GM18907 (cell line): ENCODE measurements around the gene SUSD4.

Experiments used
- ATAC-seq: cut with Tn5 transposase; IDR thresholded peaks from one replicate; pipeline ENCODE4 v1.9.1; 2021; ENCODE audit warnings: mild to moderate bottlenecking, moderate library complexity; ENCODE audit not compliant: unreplicated experiment

Gene SUSD4

DNA sequence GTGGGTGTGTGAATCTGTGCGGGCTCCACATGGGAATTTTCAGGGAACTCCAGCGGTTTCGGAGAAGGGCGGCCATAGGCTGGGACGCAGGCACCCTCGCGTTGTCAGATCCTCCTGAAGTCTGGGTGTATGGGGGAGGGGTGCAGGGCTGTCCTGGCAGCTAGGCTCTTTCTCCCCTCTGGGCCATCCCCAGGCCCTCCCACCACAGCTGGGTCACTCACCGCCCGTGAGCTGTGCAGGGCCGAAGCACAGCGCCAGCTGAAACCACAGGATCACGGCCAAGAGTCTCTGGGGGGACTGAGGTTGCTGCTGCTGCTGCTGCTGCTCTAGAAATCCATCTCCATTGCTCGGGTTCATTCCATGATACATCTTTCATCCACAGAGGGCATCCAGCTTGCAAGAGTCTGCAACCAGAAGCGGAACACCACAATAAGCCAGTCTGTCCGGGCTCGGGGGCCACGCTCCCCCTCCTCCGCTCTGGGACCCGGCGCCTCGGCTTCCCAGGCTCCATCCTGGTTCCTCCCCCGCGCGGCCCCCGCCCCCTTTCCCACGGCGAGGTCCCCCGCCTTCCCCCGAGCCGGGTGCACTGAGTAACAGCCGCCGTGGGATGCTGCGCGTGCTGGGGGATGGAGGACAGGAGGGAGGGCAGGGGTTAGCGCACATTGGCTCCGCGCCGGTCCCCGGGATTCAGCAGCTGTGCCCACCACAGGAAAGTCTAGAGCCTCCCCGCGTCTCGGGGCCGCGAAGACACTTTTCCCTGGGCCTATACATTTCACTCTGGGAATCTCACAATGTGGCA, 720 bp downstream of the SUSD4 start:
- ATAC-seq = peak; percentile 20

DNA sequence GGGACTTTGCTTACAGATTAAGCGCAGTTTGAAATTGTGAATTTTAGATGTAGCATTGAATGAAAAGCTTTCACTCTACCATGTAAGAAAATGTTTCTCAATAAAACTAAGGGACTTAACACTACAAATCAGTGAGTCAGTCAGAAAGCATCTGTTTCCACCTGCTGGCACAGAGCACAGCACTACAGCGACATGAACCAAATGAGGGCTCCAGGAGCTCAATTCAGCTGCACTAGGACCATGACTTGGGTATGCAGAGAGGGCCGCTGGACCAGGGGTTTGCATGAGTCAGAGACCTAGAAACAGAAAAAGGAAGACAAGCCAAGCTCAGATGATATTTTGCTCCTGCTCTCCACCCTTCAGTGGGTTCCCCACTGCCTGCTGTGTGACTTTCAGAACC, 5.2 kb downstream of the SUSD4 start:
- no peak for ATAC-seq

DNA sequence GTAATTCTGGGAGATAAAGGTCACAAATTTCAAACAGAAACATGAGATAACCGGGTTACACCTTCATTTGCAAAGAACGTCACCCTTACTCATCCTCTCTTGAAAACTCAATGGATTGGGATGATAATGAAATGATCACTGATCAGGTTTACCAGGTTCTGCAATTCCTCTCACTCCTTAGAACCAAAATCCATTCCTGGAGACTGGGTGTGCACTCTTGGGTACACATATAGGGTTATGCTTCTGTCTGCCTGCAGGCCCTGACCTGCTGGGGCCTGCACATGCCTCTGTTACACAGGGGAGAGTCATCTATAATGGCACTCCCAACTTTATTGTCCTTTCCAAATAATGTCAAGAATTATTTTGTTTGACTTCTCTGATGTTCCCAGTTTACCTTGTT, 8.3 kb downstream of the SUSD4 start:
- ATAC-seq = no peak

DNA sequence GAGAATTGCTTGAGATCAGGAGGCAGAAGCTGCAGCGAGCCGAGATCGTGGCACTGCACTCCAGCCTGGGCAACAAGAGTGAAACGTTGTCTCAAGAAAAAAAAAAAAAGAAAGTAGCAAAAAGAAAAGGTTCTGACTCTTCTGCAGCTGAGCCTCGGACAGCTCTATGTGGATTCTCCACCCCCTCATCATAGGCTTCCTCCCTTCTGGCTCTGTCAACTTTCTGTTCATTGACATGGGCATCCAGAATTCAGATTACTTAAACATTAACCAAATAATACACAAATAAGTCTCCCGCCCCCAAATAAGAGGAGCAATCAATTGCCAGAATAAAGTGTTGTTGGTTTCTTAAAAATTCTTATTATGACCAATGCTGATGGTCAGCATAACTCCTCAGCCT, 10.0 kb downstream of the SUSD4 start:
- ATAC-seq = no peak

DNA sequence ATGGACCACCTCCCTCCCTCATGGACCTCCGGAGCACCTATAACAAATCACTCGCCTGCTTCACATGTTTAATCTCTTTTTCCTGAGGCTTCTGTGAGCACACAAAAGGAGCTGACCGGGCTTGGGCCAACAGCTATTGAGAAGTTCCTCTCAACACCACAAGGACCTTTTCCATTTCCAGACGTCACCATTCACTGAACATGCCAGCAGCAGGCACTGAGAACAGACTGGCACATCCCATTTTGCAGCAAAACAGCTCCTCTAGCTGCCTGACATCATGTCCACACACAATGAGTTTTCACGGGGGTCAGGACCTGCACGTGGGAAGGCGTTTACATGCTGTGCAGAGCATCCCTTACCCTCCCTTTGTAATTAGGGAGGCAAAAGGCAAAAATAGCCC, 11.0 kb downstream of the SUSD4 start:
- ATAC-seq = no peak

DNA sequence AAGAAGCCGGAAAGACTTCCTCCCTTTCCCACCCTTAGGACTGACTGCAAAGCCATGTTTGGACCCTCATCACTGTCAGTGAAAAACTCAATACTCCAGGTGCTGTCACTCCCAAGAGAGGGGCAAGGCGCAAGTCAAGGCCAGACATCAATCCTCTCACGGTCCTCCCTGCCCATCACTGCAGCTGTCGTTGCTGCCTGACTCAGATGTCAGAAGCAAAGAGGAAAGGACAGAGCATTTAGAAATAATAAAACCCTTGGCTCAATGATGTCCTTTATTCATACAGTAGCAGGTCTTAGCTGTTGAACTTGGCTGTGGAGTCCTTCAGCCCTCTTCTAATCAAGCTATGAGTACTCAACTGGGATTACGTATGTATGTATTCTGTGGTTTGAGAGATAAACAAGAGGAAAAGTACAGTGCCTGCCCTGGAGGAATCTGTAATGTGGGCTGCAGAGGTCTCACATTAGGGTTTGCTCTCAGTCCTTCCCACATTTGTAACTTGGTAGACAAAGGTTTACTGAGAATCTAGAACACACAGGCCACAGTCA, 13.5 kb downstream of the SUSD4 start:
- no peak for ATAC-seq

DNA sequence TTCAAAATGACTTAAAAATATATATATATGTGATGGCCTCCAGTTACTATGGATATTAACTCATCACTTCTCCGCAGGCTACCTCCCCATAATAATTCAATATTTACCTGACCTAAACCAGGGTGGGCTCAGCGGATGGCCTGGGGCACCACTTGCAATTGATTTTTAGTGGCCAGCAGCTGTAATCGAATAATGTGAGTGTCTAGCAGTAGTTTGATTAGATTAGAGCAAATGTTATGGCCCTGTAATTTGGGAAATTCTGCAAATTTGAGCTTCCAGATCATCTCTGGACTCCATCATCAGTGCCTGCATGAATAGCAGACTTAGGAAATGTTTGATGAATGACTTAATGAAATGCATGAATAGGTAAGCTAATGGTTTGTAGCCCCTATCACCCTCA, 14.7 kb downstream of the SUSD4 start:
- no peak for ATAC-seq

DNA sequence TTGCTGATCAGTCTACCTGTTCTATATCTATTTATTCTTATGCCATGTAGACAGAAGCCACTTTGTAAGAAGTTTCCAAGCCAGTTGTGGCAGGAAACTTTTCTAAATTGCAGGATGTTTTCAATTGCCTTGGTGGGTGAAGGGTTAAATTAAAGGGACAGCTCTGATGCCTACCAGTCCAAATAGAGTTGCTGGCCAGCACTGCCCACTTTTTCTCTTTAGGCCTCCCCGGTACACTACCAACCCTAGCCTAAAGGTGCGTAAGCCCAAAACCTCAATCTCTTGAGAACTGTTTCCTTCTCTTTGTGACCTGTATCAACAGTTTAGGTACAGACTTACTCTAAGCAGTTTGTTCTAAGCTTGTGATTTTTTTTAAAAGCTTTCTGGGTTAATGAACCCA, 15.5 kb downstream of the SUSD4 start:
- ATAC-seq = no peak

DNA sequence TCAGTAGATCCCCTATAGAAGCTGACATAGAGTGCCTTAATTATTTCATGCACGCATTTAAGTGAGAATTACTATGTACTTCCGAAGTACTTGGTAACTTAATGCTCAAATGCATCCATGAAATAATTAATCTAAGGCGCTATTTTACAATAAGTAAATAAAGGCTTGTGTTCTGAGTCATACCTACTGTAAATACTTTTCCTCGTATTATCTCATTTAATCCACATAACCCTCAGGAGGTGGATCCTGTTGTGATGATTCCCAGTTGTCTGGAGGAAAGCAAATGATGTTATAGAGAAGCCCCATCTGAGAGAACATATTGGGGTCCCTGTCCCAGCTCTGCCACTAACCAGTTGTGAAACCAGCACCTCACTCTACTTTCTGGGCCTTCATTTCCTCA, 16.4 kb downstream of the SUSD4 start:
- no peak for ATAC-seq

DNA sequence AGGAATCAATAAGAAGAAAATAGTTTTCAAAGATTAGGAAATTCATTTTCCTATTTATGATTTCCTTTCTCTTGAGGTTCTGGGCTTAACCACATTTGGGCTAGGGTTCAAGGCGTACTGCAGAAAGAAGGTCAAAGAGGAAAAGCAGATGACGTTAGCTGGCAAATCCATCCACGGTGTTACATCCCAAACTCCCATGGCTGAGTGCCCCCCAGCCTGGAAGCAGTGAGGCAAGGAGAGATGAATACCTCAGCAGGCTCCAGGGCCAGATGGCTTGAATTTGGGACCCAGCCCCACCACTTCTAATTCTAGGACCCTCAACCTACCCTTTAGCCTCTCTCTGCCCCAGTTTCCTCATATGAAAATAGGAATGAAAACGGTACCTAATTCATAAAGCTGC, 17.7 kb downstream of the SUSD4 start:
- no peak for ATAC-seq

DNA sequence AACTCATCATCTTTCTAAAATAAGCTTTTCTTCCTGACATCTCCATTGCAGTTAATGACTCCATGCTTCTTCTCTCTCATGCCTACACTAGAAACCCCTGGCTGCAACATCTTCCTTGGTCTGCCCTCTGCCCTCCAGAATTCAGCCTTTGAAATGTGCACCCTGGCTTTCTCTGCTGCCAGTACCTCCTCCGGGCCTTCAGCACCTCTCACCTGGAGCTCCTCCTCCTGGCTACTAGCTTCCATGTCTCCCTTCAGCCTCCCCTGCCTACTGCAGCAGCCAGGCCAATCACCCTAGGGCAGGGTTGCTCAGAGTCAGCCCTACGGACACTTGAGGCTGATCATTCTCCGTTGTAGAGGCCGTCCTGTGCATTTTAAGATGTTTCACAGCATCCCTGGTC, 18.3 kb downstream of the SUSD4 start:
- no peak for ATAC-seq

DNA sequence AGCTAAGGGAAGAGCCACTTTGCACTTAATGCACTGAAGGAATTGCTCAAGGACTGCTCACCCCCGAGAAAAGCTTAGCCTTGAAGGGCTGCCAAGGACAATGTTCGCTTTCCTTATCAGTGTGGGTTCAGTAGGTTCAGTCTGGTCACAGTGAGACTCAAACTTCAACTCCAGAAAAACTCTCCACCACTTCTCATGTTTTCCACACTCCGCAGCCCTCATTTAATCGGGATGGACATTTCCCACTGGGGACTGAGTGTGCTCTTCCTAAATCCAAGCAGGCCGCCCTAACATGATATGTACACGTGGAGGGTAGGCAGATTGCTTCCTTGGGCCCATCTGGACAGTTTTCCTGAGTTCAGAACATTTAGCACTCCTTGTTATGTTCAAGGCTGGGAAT, 19.5 kb downstream of the SUSD4 start:
- ATAC-seq = no peak

DNA sequence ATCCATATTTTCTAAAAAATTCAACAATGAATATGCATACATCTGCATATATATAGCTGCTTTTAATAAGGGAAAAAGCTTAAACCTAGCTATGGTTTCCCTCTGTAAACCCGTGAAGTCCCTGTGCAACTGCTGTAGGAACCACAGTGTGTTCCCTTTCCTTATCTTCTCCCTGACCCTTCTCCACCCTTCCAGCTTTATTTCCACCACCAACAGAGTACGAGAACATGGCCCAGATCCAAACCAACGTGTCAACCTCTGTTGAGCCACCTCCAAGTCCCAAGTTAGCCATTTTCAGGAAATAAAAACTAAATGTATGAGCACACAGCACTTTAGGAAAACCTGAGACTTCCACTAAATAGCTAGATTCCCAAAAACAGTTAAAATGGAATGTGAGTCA, 20.3 kb downstream of the SUSD4 start:
- ATAC-seq = no peak

DNA sequence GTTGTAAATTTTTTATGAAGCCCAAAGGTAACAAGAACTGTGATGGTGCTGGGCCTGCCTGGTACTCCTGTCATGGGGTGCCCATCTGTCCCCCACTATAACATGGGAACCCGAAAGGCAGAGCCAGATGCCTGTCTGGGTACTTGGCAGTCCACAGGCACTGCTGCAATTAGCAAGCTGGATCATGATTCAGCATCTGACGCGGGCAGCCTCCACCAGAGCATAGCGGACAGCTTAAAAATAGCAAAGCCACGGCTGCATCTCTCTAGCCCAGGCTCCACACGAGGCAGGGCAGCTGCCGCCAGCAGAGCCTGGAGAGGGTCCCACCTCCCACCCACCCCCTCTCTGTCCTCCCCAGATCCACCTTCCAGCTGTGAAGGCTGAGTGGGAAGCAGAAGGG, 22.9 kb downstream of the SUSD4 start:
- ATAC-seq = no peak

DNA sequence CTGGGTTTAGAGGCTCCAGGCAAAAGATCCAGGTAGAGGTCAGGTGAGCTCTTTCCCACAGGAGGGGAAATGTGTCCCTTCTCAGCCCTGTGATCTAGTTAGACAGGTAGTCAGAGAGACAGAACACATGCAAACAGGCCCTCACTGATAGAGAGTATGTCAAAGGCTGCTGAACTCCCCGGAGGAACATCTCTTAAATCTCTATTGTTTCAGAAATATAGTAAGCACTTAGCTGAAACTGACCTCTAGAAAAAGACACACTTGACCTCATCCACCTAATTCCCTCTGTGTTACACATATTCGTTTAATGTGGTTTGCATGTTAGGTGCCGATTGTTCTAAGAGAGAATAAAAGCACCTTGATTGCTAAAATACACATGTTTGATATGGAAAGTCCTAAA, 23.3 kb downstream of the SUSD4 start:
- no peak for ATAC-seq

DNA sequence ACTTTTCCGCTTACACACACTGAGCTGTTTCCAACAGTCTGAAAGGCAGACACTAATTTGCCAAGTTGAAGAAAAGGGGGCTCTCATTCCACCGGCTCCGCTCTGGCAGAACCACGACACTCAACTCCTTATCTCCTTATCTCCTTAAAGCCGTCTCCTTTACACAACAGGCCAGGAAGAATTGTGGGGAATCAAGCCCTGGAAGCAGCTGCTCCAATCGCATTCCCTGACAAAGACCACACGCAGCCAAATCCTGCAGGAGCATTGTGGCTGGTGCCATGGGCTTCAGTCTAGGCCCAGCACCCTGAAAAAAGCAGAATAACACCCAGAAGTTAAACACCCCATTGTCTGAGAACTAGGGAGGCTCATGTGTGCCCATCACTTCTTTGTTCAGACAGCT, 24.1 kb downstream of the SUSD4 start:
- ATAC-seq = no peak

DNA sequence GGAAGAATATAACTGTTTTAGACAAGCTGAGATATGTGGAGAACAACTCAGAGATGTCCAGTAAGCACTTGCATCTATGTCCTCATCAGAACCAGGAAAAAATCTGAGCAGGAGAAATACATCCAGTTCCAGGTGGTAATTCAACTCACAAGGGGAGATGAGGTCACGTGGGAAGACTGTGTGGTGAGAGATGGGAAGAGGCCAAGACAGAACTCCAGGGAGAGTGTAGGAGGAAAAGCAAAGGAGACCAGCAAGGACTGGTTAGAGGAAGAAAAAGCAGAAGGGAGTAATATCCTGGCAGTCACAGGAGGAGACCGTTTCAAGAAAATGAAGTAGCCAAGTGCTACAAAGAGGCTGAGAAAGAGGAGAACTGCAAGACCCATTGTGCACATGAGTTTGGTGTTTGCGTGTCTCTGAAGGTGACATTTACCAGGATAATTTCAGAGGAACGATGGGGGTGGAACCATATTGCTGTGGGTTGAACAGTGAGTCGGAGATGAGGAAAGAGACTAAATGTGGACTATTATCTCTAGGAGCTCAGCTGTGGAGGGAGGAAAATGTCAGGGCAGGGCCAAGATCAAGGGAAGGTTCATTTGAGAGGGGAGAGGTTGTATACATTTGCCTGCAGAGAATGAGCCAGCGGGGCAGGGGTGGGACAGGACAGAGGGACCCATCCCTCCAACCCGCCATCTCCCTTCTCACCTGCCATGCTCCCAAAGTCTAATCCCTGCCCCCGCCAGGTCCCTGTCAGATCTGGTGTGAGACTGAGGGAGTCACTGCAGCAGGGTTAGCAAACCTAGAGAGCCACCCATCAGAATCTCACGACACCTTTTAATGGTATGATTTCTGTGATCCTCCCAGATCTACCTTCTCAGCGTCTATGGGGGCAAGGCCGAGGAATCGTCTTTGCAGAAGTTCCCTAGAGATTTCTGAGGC, 24.9 kb downstream of the SUSD4 start:
- ATAC-seq = no peak

DNA sequence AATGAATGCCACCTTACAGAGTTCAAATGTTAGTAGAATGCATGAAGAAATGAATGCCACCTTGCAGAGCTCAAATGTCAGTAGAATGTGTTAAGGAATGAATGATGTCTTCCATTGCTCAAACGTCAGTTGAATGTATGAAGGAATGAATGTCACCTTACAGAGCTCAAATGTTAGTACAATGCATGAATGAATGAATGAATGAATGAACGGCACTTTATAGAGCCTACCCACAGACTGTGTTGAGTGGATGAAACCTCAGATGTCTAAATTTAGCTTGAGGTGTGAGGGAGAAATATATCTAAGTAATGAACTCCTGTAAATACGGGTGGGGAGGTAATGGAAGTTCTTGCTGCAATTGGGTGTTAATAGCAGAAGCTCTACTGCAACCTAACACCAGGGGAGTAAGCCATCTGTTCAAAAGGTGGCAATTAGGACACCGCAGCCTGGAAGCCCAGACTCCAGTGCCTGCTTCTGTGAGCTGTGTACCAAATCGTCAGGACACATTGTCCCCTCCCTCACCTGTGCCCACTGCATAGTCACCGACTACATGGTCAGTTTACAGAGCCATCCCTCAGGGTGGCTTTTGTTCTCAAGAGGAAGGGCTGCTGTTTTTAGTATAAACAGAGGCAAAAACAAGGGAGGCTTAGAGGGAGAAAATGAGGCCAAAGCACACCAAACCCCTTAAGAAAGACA, 26.7 kb downstream of the SUSD4 start:
- ATAC-seq = no peak

DNA sequence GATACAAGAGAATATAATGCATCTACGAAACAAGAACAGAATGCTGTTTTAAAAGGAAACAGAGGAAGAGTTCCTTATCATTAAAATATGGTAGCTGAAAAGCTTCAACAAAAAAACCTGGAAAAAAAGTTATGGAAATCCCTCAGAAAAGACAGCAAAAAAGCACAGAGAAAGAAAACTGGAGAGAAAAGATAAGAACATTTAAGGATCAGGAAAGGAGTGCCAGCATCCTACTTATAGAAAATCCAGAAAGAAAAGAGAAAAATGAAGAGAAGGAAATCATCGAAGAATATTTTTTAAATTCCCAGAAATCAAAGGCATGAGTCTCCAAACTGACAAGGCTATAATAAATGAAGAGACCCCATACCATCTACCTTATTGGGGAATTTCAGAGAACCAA, 29.8 kb downstream of the SUSD4 start:
- no peak for ATAC-seq

DNA sequence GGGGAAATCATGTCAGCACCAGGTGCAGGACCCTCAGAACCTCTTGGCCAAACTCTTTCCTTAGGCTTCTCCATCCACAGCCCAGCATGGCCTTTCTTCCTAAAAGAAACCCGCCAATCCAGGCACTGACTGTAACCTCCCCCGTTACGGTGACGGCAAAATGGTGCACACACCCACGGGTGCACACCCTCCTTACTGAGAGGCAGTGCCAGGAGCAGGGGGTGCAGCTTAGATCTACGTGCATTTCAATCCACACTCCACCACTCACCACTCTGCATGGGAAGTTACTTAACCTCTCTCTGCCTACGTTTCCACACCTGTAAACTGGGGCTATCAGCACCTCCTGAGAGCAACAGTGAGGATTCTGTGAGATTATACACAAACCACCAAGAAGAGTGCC, 31.0 kb downstream of the SUSD4 start:
- no peak for ATAC-seq

DNA sequence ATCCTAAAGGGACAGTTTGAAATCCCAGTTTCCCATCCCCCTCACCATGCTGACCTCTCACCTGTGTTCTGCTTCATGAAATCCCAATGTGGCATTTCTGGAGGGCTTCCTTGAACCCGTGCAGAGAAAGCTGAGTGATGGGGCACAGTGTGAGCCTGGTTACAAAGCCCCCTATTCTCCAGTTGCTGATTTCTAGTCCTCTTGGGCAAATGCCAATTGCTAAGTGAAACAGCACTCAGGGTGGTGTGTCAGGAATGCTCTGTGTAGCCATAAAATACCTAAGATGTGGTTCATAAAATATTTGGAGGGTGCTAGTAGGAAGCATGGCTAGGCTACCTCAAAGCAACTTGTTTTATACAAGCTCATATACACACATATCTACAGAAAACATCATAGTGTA, 32.0 kb downstream of the SUSD4 start:
- no peak for ATAC-seq
